Parathyroid adenoma (tissue), 2 donors: ENCODE data around the gene NEIL1.

ENCODE experiments used
- H2AFZ ChIP-seq: fragments of 300-600 bp; sonication (generic); one replicate; pipeline ENCODE4 v1.7.0; 2017; ENCODE audit warnings: antibody characterized with exemption, mild to moderate bottlenecking
- H3K27ac ChIP-seq: fragments of 300-600 bp; sonication (generic); one replicate; pipeline ENCODE4 v1.7.0; 2017
- H3K27me3 ChIP-seq: fragments of 300-600 bp; sonication (generic); one replicate; pipeline ENCODE4 v1.7.0; 2017; ENCODE audit warnings: low read length; ENCODE audit not compliant: control insufficient read depth, insufficient read depth
- H3K36me3 ChIP-seq: fragments of 300-600 bp; sonication (generic); one replicate; pipeline ENCODE4 v1.7.0; 2017; ENCODE audit warnings: low read length; ENCODE audit not compliant: control insufficient read depth, insufficient read depth
- H3K4me1 ChIP-seq: fragments of 300-600 bp; sonication (generic); one replicate; pipeline ENCODE4 v1.7.0; 2017; ENCODE audit warnings: control low read depth
- H3K4me2 ChIP-seq: fragments of 300-600 bp; sonication (generic); one replicate; pipeline ENCODE4 v1.7.0; 2017; ENCODE audit warnings: low read length
- H3K4me3 ChIP-seq: fragments of 300-600 bp; sonication (generic); one replicate; pipeline ENCODE4 v1.7.0; 2017; ENCODE audit warnings: low read depth, low read length
- H3K79me2 ChIP-seq: fragments of 300-600 bp; sonication (generic); one replicate; pipeline ENCODE4 v1.7.0; 2017; ENCODE audit warnings: control low read depth
- H3K9ac ChIP-seq: fragments of 300-600 bp; sonication (generic); one replicate; pipeline ENCODE4 v1.7.0; 2017; ENCODE audit warnings: mild to moderate bottlenecking
- H3K9me3 ChIP-seq: fragments of 300-600 bp; sonication (generic); one replicate; pipeline ENCODE4 v1.7.0; 2017; ENCODE audit warnings: low read length; ENCODE audit not compliant: control insufficient read depth
- CTCF ChIP-seq: fragments of 300-600 bp; sonication (generic); IDR thresholded peaks from one replicate; pipeline ENCODE4 v1.7.0; 2017; ENCODE audit warnings: antibody characterized with exemption, mild to moderate bottlenecking
- donor health status: primary hyperparathyroidism.

The NEIL1 gene

GRCh38 chr15:75335313-75335704 lies 11.5 kb upstream of the NEIL1 start:
- H3K4me1 ChIP-seq = peaks cover 8% of the 10 kb centered on the region
- no peaks in the 10 kb centered on the region for H3K9me3 ChIP-seq
- H2AFZ ChIP-seq = peak overlapping the region; percentile 89
- H3K36me3 ChIP-seq = no peaks in the 10 kb centered on the region
- no peaks in the 10 kb centered on the region for H3K79me2 ChIP-seq
- no peaks in the 10 kb centered on the region for H3K27me3 ChIP-seq
- no peak for TF ChIP-seq CTCF
- H3K27ac ChIP-seq = peak overlapping the region; percentile 53
- peak overlapping the region; percentile 77 for H3K4me3 ChIP-seq
- no peak overlapping the region for H3K9ac ChIP-seq
- H3K4me2 ChIP-seq = peak overlapping the region; percentile 72

- H3K27ac ChIP-seq = peak within 1 kb of the TSS; percentile 53
- peak within 1 kb of the TSS; percentile 89 for H2AFZ ChIP-seq
- no peak for TF ChIP-seq CTCF
- no peaks in the 10 kb centered on the region for H3K27me3 ChIP-seq
- peak within 1 kb of the TSS; percentile 77 for H3K4me3 ChIP-seq
- peaks cover 8% of the 10 kb centered on the region for H3K4me1 ChIP-seq
- no peaks in the 10 kb centered on the region for H3K36me3 ChIP-seq
- no peaks in the 10 kb centered on the region for H3K9me3 ChIP-seq
- no peaks in the 10 kb centered on the region for H3K79me2 ChIP-seq
- H3K9ac ChIP-seq = no peak within 1 kb of the TSS
- H3K4me2 ChIP-seq = peak within 1 kb of the TSS; percentile 72
Observed at GRCh38 chr15:75335705-75336355, 11.0 kb upstream of the NEIL1 start, which contains the start of gene COMMD4. Gene COMMD4 (plus strand): TSS chr15:75336063. CDS start chr15:75336090, 27 bp downstream.

- Histone ChIP-seq H3K4me3 (no peak overlapping the region), H2AFZ (no peak overlapping the region), H3K9me3 (no peaks in the 10 kb centered on the region), H3K4me2 (no peak overlapping the region), H3K4me1 (peaks cover 8% of the 10 kb centered on the region), H3K36me3 (no peaks in the 10 kb centered on the region), H3K79me2 (no peaks in the 10 kb centered on the region), H3K27ac (no peak overlapping the region), H3K9ac (no peak overlapping the region), H3K27me3 (no peaks in the 10 kb centered on the region)
- TF ChIP-seq CTCF = no peak
Observed at GRCh38 chr15:75338661-75339240, 8.1 kb upstream of the NEIL1 start.

- no peak for TF ChIP-seq CTCF
- no peak overlapping the region for H3K9ac ChIP-seq
- no peaks in the 10 kb centered on the region for H3K36me3 ChIP-seq
- H3K4me3 ChIP-seq = no peak overlapping the region
- H3K4me1 ChIP-seq = peaks cover 8% of the 10 kb centered on the region
- no peak overlapping the region for H2AFZ ChIP-seq
- no peaks in the 10 kb centered on the region for H3K79me2 ChIP-seq
- H3K9me3 ChIP-seq = no peaks in the 10 kb centered on the region
- no peaks in the 10 kb centered on the region for H3K27me3 ChIP-seq
- H3K4me2 ChIP-seq = no peak overlapping the region
- H3K27ac ChIP-seq = no peak overlapping the region
Observed at GRCh38 chr15:75339531-75340240, 7.2 kb upstream of the NEIL1 start.
